ENCODE measurements around the gene SCO2. TPM values are rescaled to one million over a fixed set of nuclear protein-coding genes. Genes with fewer than 3 reads are reported as not detected.
A peak's percentile ranks its signal among the peaks of the same experiment; 100 is the strongest.

SCO2 gene
- polyA plus RNA-seq, 3 donors, result 2.2 to 8.8 (median 2.3) TPM

- WGBS, 3 donors, result 74 to 86% (median 85%) methylated on average over 5 of the region's 5 CpGs
- H3K27ac ChIP-seq (ENCODE audit: low read depth, low read length), result no peak overlapping the region
Measured at GRCh38 chr22:50556703-50557102, 31.3 kb upstream of the SCO2 start.

GRCh38 chr22:50553310-50553709, 27.9 kb upstream of the SCO2 start:
- 76 to 88% (median 85%) methylated on average over 8 of the region's 8 CpGs for WGBS, 3 donors
- no peak overlapping the region for H3K27ac ChIP-seq (ENCODE audit: low read depth, low read length)

GRCh38 chr22:50551160-50551752, 25.9 kb upstream of the SCO2 start:
- 92 to 98% (median 95%) methylated on average over 11 of the region's 11 CpGs for WGBS, 3 donors
- no peak overlapping the region for H3K27ac ChIP-seq (ENCODE audit: low read depth, low read length)

GRCh38 chr22:50550395-50550794, 25.0 kb upstream of the SCO2 start:
- H3K27ac ChIP-seq (ENCODE audit: low read depth, low read length), result no peak overlapping the region
- 87 to 94% (median 93%) methylated on average over 8 of the region's 8 CpGs for WGBS, 3 donors

- no peak overlapping the region for H3K27ac ChIP-seq (ENCODE audit: low read depth, low read length)
- 61 to 64% (median 63%) methylated on average over 62 to 68 of the region's 68 CpGs for WGBS, 3 donors
Measured at GRCh38 chr22:50548921-50549790, 23.8 kb upstream of the SCO2 start.

GRCh38 chr22:50548040-50548920, 22.9 kb upstream of the SCO2 start:
- 11 to 14% (median 12%) methylated on average over 47 to 56 of the region's 56 CpGs for WGBS, 3 donors
- H3K27ac ChIP-seq (ENCODE audit: low read depth, low read length), result no peak overlapping the region

- WGBS, 3 donors, result 27 to 36% (median 36%) methylated on average over 21 to 35 of the region's 35 CpGs
Measured at GRCh38 chr22:50547263-50547985, 22.0 kb upstream of the SCO2 start.

GRCh38 chr22:50546326-50547262, 21.2 kb upstream of the SCO2 start:
- no peak overlapping the region for H3K27ac ChIP-seq (ENCODE audit: low read depth, low read length)
- WGBS, 3 donors, result 52 to 65% (median 61%) methylated on average over 40 to 78 of the region's 78 CpGs

More at GRCh38 chr22:50547263-50547985, 22.0 kb upstream of the SCO2 start:
- no peak overlapping the region for H3K27ac ChIP-seq (ENCODE audit: low read depth, low read length)

- H3K27ac ChIP-seq (ENCODE audit: low read depth, low read length), result no peak within 1 kb of the TSS
- 62 to 71% (median 64%) methylated on average over 9 to 10 of the region's 10 CpGs for WGBS, 3 donors
Measured at GRCh38 chr22:50545522-50546325, 20.3 kb upstream of the SCO2 start, which contains the start of gene KLHDC7B. Gene KLHDC7B (plus strand): TSS chr22:50545899. CDS start chr22:50546244, 345 bp downstream.

GRCh38 chr22:50544746-50545253, 19.4 kb upstream of the SCO2 start:
- WGBS, 3 donors, result 61 to 77% (median 72%) methylated on average over 5 of the region's 5 CpGs
- no peak overlapping the region for H3K27ac ChIP-seq (ENCODE audit: low read depth, low read length)

- WGBS, 3 donors, result 3 to 7% (median 6%) methylated on average over 52 of the region's 52 CpGs
- H3K27ac ChIP-seq (ENCODE audit: low read depth, low read length), result no peak overlapping the region
Measured at GRCh38 chr22:50544078-50544745, 18.8 kb upstream of the SCO2 start.

GRCh38 chr22:50542416-50542927, 17.1 kb upstream of the SCO2 start:
- H3K27ac ChIP-seq (ENCODE audit: low read depth, low read length), result peak overlapping the region; percentile 17
- WGBS, 3 donors, result 58 to 92% (median 67%) methylated on average over 19 of the region's 19 CpGs

- 43 to 92% (median 51%) methylated on average over 5 of the region's 5 CpGs for WGBS, 3 donors
- H3K27ac ChIP-seq (ENCODE audit: low read depth, low read length), result peak overlapping the region; percentile 48
Measured at GRCh38 chr22:50541667-50542026, 16.2 kb upstream of the SCO2 start.

- H3K27ac ChIP-seq (ENCODE audit: low read depth, low read length), result no peak overlapping the region
- WGBS, 3 donors, result 75 to 81% (median 80%) methylated on average over 10 of the region's 10 CpGs
Measured at GRCh38 chr22:50540381-50540780, 15.0 kb upstream of the SCO2 start.

- WGBS, 3 donors, result 81 to 84% (median 82%) methylated on average over 13 of the region's 13 CpGs
- peak overlapping the region; percentile 93 for H3K27ac ChIP-seq (ENCODE audit: low read depth, low read length)
Measured at GRCh38 chr22:50537765-50538164, 12.4 kb upstream of the SCO2 start.

Data from adipose tissue (tissue), 3 donors.